Subcutaneous adipose tissue (tissue), 4 donors: ENCODE data around the gene ELAVL1. TPM values are rescaled to one million over a fixed set of nuclear protein-coding genes. Genes with fewer than 3 reads are reported as not detected.

Experiments used
- total RNA-seq, 4 donors: library from RNA; depleted of rRNA; stranded (reverse); fragments of >200 nt; gene quantifications; one replicate each; pipeline ENCODE4 v1.1.0, GENCODE V29; 2016
- TF ChIP-seq, protein P1 (sequence below): fragments of 450-650 bp; IDR thresholded peaks from one replicate; pipeline ENCODE4 v1.5.1; 2016; ENCODE audit warnings: low read depth, mild to moderate bottlenecking, control low read depth, antibody characterized with exemption, moderate library complexity

Gene ELAVL1
- total RNA-seq, 4 donors from 2014 or later, result 17.8 to 30.7 (median 26.1) TPM

DNA sequence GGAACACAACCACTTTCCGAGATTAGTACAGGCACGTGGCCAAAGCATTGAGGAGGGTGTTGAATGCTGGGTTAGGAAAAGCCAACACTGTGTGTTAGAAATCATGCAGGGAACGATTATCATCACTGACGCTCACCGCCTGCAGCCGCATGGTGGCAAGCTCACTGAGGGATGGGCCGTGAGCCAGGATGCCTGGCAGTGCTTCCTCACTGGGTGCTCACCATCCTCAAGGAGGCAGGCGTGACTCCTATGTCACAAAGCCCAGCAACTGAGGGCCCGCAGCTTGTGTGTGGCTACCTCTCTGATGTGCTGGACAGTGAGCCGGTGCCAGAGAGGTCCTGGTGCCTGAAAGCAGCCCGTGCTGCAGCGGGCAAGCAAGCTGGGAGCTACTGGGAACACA, 31.6 kb downstream of the ELAVL1 start:
- TF ChIP-seq, protein P1, sequence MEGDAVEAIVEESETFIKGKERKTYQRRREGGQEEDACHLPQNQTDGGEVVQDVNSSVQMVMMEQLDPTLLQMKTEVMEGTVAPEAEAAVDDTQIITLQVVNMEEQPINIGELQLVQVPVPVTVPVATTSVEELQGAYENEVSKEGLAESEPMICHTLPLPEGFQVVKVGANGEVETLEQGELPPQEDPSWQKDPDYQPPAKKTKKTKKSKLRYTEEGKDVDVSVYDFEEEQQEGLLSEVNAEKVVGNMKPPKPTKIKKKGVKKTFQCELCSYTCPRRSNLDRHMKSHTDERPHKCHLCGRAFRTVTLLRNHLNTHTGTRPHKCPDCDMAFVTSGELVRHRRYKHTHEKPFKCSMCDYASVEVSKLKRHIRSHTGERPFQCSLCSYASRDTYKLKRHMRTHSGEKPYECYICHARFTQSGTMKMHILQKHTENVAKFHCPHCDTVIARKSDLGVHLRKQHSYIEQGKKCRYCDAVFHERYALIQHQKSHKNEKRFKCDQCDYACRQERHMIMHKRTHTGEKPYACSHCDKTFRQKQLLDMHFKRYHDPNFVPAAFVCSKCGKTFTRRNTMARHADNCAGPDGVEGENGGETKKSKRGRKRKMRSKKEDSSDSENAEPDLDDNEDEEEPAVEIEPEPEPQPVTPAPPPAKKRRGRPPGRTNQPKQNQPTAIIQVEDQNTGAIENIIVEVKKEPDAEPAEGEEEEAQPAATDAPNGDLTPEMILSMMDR, result no peak

- TF ChIP-seq, protein P1, result no peak
Observed at GRCh38 chr19:7971553-7972520, 33.6 kb downstream of the ELAVL1 start.

DNA sequence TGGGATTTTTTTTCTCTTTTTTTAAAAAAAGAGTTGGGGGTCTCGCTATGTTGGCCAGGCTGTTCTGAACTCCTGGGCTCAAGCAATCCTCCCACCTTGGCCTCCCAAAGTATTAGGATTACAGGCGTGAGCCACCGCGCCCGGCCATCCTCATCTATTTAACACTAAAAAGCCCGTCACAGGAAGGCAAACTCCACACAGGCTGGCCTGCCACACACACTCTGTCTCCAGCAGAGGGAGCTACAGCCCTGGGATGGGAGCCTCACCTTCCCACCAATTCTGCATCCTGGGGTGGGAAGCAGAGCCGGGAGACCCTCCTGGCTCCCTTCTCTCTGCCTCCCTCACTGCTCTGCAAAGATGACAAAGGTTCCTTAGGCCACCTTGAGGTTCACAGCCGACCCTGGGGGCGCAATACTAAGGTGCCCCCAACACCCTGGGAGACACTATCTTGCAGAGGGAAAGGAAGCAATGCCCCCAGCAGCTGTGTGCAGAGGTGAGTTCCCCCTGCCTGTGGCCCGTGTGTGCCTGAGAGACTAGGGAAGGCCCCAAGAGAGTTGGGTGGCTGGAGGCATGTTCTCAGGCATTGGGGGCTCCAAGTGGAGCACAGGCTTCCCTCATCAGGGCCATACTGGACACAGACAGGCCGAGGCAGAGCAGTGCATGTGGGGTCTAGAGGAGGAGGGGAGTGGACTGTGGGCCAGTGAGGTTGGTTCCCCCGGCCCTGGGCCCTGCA, 34.6 kb downstream of the ELAVL1 start:
- TF ChIP-seq, protein P1, result no peak

- TF ChIP-seq, protein P1, result no peak
Observed at GRCh38 chr19:7969555-7969939, 35.9 kb downstream of the ELAVL1 start.

- TF ChIP-seq, protein P1, result no peak
Observed at GRCh38 chr19:7968796-7969554, 36.5 kb downstream of the ELAVL1 start.

DNA sequence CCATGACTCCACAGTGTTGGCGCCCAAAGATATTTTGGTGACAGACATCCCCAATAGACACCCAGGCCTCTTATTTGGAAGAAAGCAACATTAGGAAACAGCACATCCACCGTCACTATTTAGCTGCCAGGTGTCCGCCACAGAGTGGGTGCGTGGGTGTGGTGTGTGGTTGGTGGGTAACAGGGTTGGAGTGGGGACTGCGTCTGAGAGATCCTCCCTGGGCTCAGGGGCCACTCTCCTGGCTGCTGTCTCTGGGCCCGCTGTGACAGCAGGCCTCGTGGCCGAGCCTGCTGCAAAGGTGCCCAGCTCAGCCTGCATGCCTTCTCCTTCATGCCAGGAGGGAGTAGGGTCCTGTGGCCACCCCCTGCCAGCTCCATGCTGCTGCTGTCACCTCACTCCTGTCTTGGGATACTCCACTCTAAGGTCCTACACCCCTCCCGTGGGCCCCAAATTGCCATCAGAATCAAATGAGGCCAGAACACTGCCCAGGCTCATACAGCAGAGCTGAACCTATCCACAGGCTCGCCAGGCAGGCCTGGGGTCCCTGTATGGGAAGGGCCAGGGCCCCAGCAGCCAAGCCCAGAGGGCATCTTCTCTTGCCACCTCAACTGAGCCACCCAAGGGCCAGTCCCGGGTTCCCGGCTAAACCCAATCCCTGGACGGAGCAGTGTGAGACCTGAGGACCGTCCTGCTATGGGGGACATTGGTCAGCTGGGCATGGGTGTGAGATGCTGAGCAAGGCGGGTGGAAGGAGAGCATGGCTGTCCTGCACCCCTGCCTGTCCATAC, 37.2 kb downstream of the ELAVL1 start:
- TF ChIP-seq, protein P1, result no peak
